Measurements from ENCODE around the gene C1QTNF2. TPM values are rescaled to one million over a fixed set of nuclear protein-coding genes. Genes with fewer than 3 reads are reported as not detected.

C1QTNF2 gene
- total and polyA plus RNA-seq, 2 of the 13 experiments (the other 11 are each of a cell fraction or from before 2014, with no cell fraction given), result not detected

DNA sequence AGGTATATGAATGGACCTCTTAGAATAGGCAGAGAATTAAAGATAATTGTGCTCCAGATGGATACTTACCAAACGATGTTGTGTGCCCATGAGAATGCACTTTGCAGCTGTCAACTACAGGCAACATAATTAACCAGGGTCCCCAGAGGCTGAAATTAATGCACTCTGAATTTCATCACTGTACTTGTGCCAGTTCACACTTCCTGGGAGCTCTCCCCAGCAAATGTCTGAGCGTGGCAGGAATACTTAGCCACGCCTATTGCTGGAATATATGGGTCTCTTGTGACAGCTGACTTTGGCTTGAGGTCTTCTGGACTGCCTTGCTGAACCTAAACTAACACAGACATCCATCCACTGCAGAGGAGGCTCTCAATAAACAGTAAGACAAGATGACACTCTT, 11.9 kb upstream of the C1QTNF2 start:
- H3K4me3 ChIP-seq (replicated peaks in 1 of 3; ENCODE audit: insufficient read depth in 1 of 3, low read depth in 2 of 3, low read length in 3 of 3), result no peak overlapping the region
- H3K79me2 ChIP-seq (ENCODE audit: insufficient read depth, low read length), result no peaks in the 10 kb centered on the region
- DNase-seq (ENCODE audit: low spot score) (no peak), ATAC-seq (no peak), FAIRE-seq (no peak)
- BruUV-seq (replicated peaks), result no TSS peak
- WGBS (ENCODE audit: low lambda C conversion rate), result 0% methylated on average over 3 of the region's 3 CpGs
- intact Hi-C loops (cut with micrococcal nuclease; ENCODE audit: unreplicated experiment), result no loop called here
- in situ Hi-C loops (cut with HindIII; ENCODE audit: extremely low pct_ligation_motif_present, low pct_unique_long_range_greater_than_20kb), result no loop called here
- H3K27me3 ChIP-seq (ENCODE audit: control insufficient read depth in 1 of 2, insufficient read depth in 2 of 2, low read length in 2 of 2), result peaks cover 0 to 4% of the 10 kb centered on the region in 2 experiments; a peak in 1 of 5 replicates
- no peaks in the 10 kb centered on the region for H4K20me1 ChIP-seq (ENCODE audit: insufficient read depth, low read length)
- H3K9ac ChIP-seq (ENCODE audit: insufficient read depth, low read depth, low read length), result no peak overlapping the region
- H3K4me1 ChIP-seq (ENCODE audit: insufficient read depth, low read length), result no peaks in the 10 kb centered on the region
- H3K9me3 ChIP-seq (ENCODE audit: low read length), result no peaks in the 10 kb centered on the region; the same call in 1 of the 2 replicates
- TF ChIP-seq ZNF83 (CRISPR knock-in tag; IDR thresholded peaks at IDR 0.05; ENCODE audit: borderline replicate concordance) (no peak), ZNF772 (CRISPR knock-in tag; IDR thresholded peaks at IDR 0.05) (no peak), ZNF546 (CRISPR knock-in tag; conservative IDR thresholded peaks at IDR 0.05) (no peak), NFRKB (IDR thresholded peaks at IDR 0.05) (no peak), ZNF296 (CRISPR knock-in tag; conservative IDR thresholded peaks at IDR 0.05) (no peak), IKZF1 (IDR thresholded peaks at IDR 0.05) (no peak), MTF2 (CRISPR knock-in tag; IDR thresholded peaks at IDR 0.05; ENCODE audit: borderline replicate concordance) (no peak), ZNF224 (CRISPR knock-in tag; IDR thresholded peaks at IDR 0.05) (no peak), REL (CRISPR knock-in tag; conservative IDR thresholded peaks at IDR 0.05) (no peak), BHLHE40 (IDR thresholded peaks at IDR 0.05; ENCODE audit: low read length) (no peak), MLLT10 (CRISPR knock-in tag; IDR thresholded peaks at IDR 0.05) (no peak), ARNTL (CRISPR knock-in tag; IDR thresholded peaks at IDR 0.05) (no peak)
- TF ChIP-seq, protein P1, sequence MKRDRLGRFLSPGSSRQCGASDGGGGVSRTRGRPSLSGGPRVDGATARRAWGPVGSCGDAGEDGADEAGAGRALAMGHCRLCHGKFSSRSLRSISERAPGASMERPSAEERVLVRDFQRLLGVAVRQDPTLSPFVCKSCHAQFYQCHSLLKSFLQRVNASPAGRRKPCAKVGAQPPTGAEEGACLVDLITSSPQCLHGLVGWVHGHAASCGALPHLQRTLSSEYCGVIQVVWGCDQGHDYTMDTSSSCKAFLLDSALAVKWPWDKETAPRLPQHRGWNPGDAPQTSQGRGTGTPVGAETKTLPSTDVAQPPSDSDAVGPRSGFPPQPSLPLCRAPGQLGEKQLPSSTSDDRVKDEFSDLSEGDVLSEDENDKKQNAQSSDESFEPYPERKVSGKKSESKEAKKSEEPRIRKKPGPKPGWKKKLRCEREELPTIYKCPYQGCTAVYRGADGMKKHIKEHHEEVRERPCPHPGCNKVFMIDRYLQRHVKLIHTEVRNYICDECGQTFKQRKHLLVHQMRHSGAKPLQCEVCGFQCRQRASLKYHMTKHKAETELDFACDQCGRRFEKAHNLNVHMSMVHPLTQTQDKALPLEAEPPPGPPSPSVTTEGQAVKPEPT (CRISPR knock-in tag; IDR thresholded peaks at IDR 0.05; ENCODE audit: low read depth), result no peak
- TF ChIP-seq, protein P2, sequence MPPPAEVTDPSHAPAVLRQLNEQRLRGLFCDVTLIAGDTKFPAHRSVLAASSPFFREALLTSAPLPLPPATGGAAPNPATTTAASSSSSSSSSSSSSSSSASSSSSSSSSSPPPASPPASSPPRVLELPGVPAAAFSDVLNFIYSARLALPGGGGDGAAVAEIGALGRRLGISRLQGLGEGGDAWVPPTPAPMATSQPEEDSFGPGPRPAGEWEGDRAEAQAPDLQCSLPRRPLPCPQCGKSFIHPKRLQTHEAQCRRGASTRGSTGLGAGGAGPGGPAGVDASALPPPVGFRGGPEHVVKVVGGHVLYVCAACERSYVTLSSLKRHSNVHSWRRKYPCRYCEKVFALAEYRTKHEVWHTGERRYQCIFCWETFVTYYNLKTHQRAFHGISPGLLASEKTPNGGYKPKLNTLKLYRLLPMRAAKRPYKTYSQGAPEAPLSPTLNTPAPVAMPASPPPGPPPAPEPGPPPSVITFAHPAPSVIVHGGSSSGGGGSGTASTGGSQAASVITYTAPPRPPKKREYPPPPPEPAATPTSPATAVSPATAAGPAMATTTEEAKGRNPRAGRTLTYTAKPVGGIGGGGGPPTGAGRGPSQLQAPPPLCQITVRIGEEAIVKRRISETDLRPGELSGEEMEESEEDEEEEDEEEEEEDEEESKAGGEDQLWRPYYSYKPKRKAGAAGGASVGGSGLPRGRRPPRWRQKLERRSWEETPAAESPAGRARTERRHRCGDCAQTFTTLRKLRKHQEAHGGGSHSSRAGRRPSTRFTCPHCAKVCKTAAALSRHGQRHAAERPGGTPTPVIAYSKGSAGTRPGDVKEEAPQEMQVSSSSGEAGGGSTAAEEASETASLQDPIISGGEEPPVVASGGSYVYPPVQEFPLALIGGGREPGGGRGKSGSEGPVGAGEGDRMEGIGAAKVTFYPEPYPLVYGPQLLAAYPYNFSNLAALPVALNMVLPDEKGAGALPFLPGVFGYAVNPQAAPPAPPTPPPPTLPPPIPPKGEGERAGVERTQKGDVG (CRISPR knock-in tag; IDR thresholded peaks at IDR 0.05; ENCODE audit: borderline replicate concordance), result no peak
- ChIA-PET POLR2A (no interaction called here), CTCF (ENCODE audit: low intra/inter-chr PET ratio, low total read pairs) (no interaction called here)
- H2AFZ ChIP-seq (ENCODE audit: low read length), result no peak overlapping the region
- no peaks in the 10 kb centered on the region for H3K36me3 ChIP-seq (replicated peaks in 1 of 2; ENCODE audit: control insufficient read depth in 1 of 2, insufficient read depth in 2 of 2, low read length in 2 of 2)
- H3K4me2 ChIP-seq (ENCODE audit: low read depth, low read length), result no peak overlapping the region
- H3K27ac ChIP-seq (ENCODE audit: extremely low read length, insufficient read depth, low read length), result no peak overlapping the region
